H7 (cell line): ENCODE measurements around the gene POLDIP3. TPM values are rescaled to one million over a fixed set of nuclear protein-coding genes. Genes with fewer than 3 reads are reported as not detected.
A peak's percentile ranks its signal among the peaks of the same experiment; 100 is the strongest.
"Not testable (repeated sequence)": the region's sequence is repeated elsewhere in the genome, so short reads cannot be mapped to it uniquely, and the experiment has no call there.

Experiments used
- DNase-seq: peaks from one replicate; pipeline ENCODE4 v3.0.0; 2012
- H3K27me3 ChIP-seq: 2 replicates; pipeline ENCODE4 v1.6.0; 2011; ENCODE audit warnings: mild to moderate bottlenecking, low read length; ENCODE audit not compliant: control insufficient read depth, insufficient read depth
- H3K36me3 ChIP-seq: replicated peaks from 2 replicates; pipeline ENCODE4 v1.5.1; 2011; ENCODE audit warnings: low read length; ENCODE audit not compliant: control insufficient read depth, insufficient read depth
- H3K4me3 ChIP-seq: 2 replicates; pipeline ENCODE4 v1.5.1; 2011; ENCODE audit warnings: low read depth, mild to moderate bottlenecking, control low read depth, low read length, moderate library complexity; ENCODE audit not compliant: insufficient read depth
- total RNA-seq: library from RNA; depleted of rRNA; stranded (reverse); fragments of >200 nt; shearing (Covaris generic); gene quantifications from 2 replicates; pipeline ENCODE4 v1.2.3, GENCODE V29; 2014

POLDIP3 gene
- total RNA-seq, 1 experiment from 2014 or later: 43.2 TPM

GRCh38 chr22:42627981-42628380 lies 13.3 kb upstream of the POLDIP3 start:
- Histone ChIP-seq H3K4me3 (no peak overlapping the region), H3K27me3 (no peaks in the 10 kb centered on the region), H3K36me3 (peaks cover 15% of the 10 kb centered on the region)
- peak; percentile 41 for DNase-seq

- peak; percentile 31 for DNase-seq
- Histone ChIP-seq H3K36me3 (peaks cover 15% of the 10 kb centered on the region), H3K4me3 (no peak overlapping the region), H3K27me3 (no peaks in the 10 kb centered on the region)
These were observed 12.4 kb upstream of the POLDIP3 start for GRCh38 chr22:42626951-42627625.

GRCh38 chr22:42626431-42626830 lies 11.7 kb upstream of the POLDIP3 start:
- Histone ChIP-seq H3K36me3 (peaks cover 15% of the 10 kb centered on the region), H3K4me3 (no peak overlapping the region), H3K27me3 (no peaks in the 10 kb centered on the region)
- DNase-seq: peak; percentile 18

GRCh38 chr22:42625416-42625815 lies 10.7 kb upstream of the POLDIP3 start:
- DNase-seq: peak; percentile 14
- Histone ChIP-seq H3K27me3 (no peaks in the 10 kb centered on the region), H3K36me3 (peaks cover 17% of the 10 kb centered on the region), H3K4me3 (no peak overlapping the region)

GRCh38 chr22:42624551-42625106 lies 9.9 kb upstream of the POLDIP3 start:
- Histone ChIP-seq H3K36me3 (peaks cover 17% of the 10 kb centered on the region), H3K27me3 (no peaks in the 10 kb centered on the region), H3K4me3 (no peak overlapping the region)
- peak; percentile 20 for DNase-seq

- H3K36me3 ChIP-seq: peaks cover 15% of the 10 kb centered on the region
- no peak overlapping the region for H3K4me3 ChIP-seq
- no peaks in the 10 kb centered on the region for H3K27me3 ChIP-seq
- DNase-seq: no peak
These were observed 9.2 kb upstream of the POLDIP3 start for GRCh38 chr22:42623756-42624441.

- no peak for DNase-seq
- Histone ChIP-seq H3K4me3 (no peak overlapping the region), H3K27me3 (no peaks in the 10 kb centered on the region), H3K36me3 (peaks cover 15% of the 10 kb centered on the region)
These were observed 8.6 kb upstream of the POLDIP3 start for GRCh38 chr22:42623301-42623751.

- Histone ChIP-seq H3K4me3 (no peak overlapping the region), H3K27me3 (no peaks in the 10 kb centered on the region), H3K36me3 (peaks cover 10% of the 10 kb centered on the region)
- peak; percentile 58 for DNase-seq
These were observed 7.5 kb upstream of the POLDIP3 start for GRCh38 chr22:42622061-42622710.

- DNase-seq: peak; percentile 99
- H3K4me3 ChIP-seq: no peak overlapping the region
- peaks cover 7% of the 10 kb centered on the region for H3K36me3 ChIP-seq
- H3K27me3 ChIP-seq: no peaks in the 10 kb centered on the region
These were observed 6.9 kb upstream of the POLDIP3 start for GRCh38 chr22:42621505-42622002.

- Histone ChIP-seq H3K4me3 (no peak overlapping the region), H3K36me3 (peaks cover 2% of the 10 kb centered on the region; the same call in 1 of the 2 replicates), H3K27me3 (no peaks in the 10 kb centered on the region)
- DNase-seq: no peak
These were observed 5.4 kb upstream of the POLDIP3 start for GRCh38 chr22:42620084-42620483.

GRCh38 chr22:42619261-42620063 lies 4.8 kb upstream of the POLDIP3 start:
- DNase-seq: peak; percentile 63
- Histone ChIP-seq H3K4me3 (no peak overlapping the region), H3K27me3 (no peaks in the 10 kb centered on the region), H3K36me3 (peaks cover 2% of the 10 kb centered on the region; the same call in 1 of the 2 replicates)

GRCh38 chr22:42617155-42617983 lies 2.7 kb upstream of the POLDIP3 start:
- H3K4me3 ChIP-seq: no peak overlapping the region
- H3K27me3 ChIP-seq: no peaks in the 10 kb centered on the region
- peaks cover 1% of the 10 kb centered on the region; the same call in 1 of the 2 replicates for H3K36me3 ChIP-seq
- DNase-seq: peak; percentile 58

- not testable (repeated sequence) for H3K27me3 ChIP-seq, DNase-seq, H3K36me3 ChIP-seq
- H3K4me3 ChIP-seq: 0 out of 2 replicates have a peak overlapping the region, but pooled peaks have one; percentile 11
These were observed 1.1 kb upstream of the POLDIP3 start for GRCh38 chr22:42615860-42616175.
